Endodermal cell (in vitro differentiated cells): ENCODE results near the gene ONECUT3. TPM values are rescaled to one million over a fixed set of nuclear protein-coding genes. Genes with fewer than 3 reads are reported as not detected.

Source experiments
- DNase-seq: peaks from one replicate; pipeline ENCODE4 v3.0.0-alpha.2; 2017
- H3K27ac ChIP-seq: 2 replicates; pipeline ENCODE4 v1.5.1; 2013; ENCODE audit warnings: mild to moderate bottlenecking, low read depth, low read length, moderate library complexity
- H3K27me3 ChIP-seq: 2 replicates; pipeline ENCODE4 v1.6.1; 2013; ENCODE audit warnings: mild to moderate bottlenecking, low read length, moderate library complexity; ENCODE audit not compliant: insufficient read depth, control insufficient read depth, poor library complexity, severe bottlenecking
- H3K36me3 ChIP-seq: 2 replicates; pipeline ENCODE4 v1.7.0; 2013; ENCODE audit warnings: mild to moderate bottlenecking, low read length, moderate library complexity; ENCODE audit not compliant: control insufficient read depth, insufficient read depth
- H3K4me1 ChIP-seq: one replicate; pipeline ENCODE4 v1.7.0; 2013; ENCODE audit warnings: low read length; ENCODE audit not compliant: control insufficient read depth, insufficient read depth
- H3K4me3 ChIP-seq: 2 replicates; pipeline ENCODE4 v1.5.1; 2013; ENCODE audit warnings: mild to moderate bottlenecking, low read length, moderate library complexity
- H3K9ac ChIP-seq: 2 replicates; pipeline ENCODE4 v1.6.1; 2013; ENCODE audit warnings: mild to moderate bottlenecking, low read length, moderate library complexity; ENCODE audit not compliant: poor library complexity, severe bottlenecking; ENCODE audit errors: extremely low read depth
- H3K9me3 ChIP-seq: 2 replicates; pipeline ENCODE4 v1.6.1; 2013; ENCODE audit warnings: mild to moderate bottlenecking, low read length, moderate library complexity; ENCODE audit not compliant: control insufficient read depth
- H3K27ac Mint-ChIP-seq: 2 replicates; pipeline ENCODE4 v1.8.0; 2020; ENCODE audit warnings: mixed read lengths
- H3K27me3 Mint-ChIP-seq: 2 replicates; pipeline ENCODE4 v1.8.0; 2021; ENCODE audit warnings: mild to moderate bottlenecking, mixed read lengths; ENCODE audit not compliant: insufficient read depth
- H3K36me3 Mint-ChIP-seq: 2 replicates; pipeline ENCODE4 v1.8.0; 2020; ENCODE audit warnings: low read depth, mixed read lengths
- H3K4me1 Mint-ChIP-seq: 2 replicates; pipeline ENCODE4 v1.8.0; 2020; ENCODE audit warnings: mixed read lengths
- H3K4me3 Mint-ChIP-seq: 2 replicates; pipeline ENCODE4 v1.8.0; 2020; ENCODE audit warnings: mild to moderate bottlenecking, moderate library complexity, mixed read lengths
- H3K9me3 Mint-ChIP-seq: 2 replicates; pipeline ENCODE4 v1.8.0; 2020; ENCODE audit warnings: mild to moderate bottlenecking, mixed read lengths
- CTCF ChIP-seq: fragments of 200-600 bp; sonication (generic); conservative IDR thresholded peaks from 2 replicates; pipeline ENCODE4 v1.5.0; 2021; ENCODE audit warnings: antibody characterized with exemption, mild to moderate bottlenecking
- WGBS, 2 experiments: methylation state at CpG; one replicate each; pipeline versions ENCODE4 v1.1.5 to v1.1.7; 2013; ENCODE audit warnings: missing lambda C conversion rate in 2 of 2, mixed read lengths in 1 of 2; ENCODE audit not compliant: insufficient coverage in 1 of 2, insufficient read length in 1 of 2; 5-methylcytosine and 5-hydroxymethylcytosine counted together
- total RNA-seq, 2 donors: library from RNA; stranded (reverse); fragmentation: NEBNext Ultra II Directional in 1 of 2; extraction: Animal tissue kit (Norgen Biotek cat#: 25700) in 1 of 2; gene quantifications; 2 replicates in 1 of 2; 3 replicates in 1 of 2; pipeline ENCODE4 v1.2.1, GENCODE V29; 2021

ONECUT3 gene
- total RNA-seq, 2 donors from 2014 or later, result 0.04 TPM; not detected in 1

GRCh38 chr19:1707240-1707639, 46.1 kb upstream of the ONECUT3 start:
- no peaks in the 10 kb centered on the region for H3K4me1 Mint-ChIP-seq
- H3K27ac Mint-ChIP-seq, result no peak overlapping the region
- H3K4me3 Mint-ChIP-seq, result no peak overlapping the region
- no peak for TF ChIP-seq CTCF
- Histone ChIP-seq H3K27ac (no peak overlapping the region), H3K4me3 (no peak overlapping the region), H3K9me3 (no peaks in the 10 kb centered on the region), H3K27me3 (peaks cover 13% of the 10 kb centered on the region), H3K4me1 (no peaks in the 10 kb centered on the region), H3K9ac (no peak overlapping the region), H3K36me3 (no peaks in the 10 kb centered on the region)
- no peaks in the 10 kb centered on the region for H3K9me3 Mint-ChIP-seq
- peaks cover 47% of the 10 kb centered on the region for H3K27me3 Mint-ChIP-seq
- DNase-seq, result no peak
- H3K36me3 Mint-ChIP-seq, result no peaks in the 10 kb centered on the region
- WGBS, 2 experiments, result 83 to 86% methylated on average over 5 to 6 of the region's 6 CpGs

- WGBS, 2 experiments, result 60 to 85% methylated on average over 1 to 2 of the region's 2 CpGs
- Mint-ChIP-seq H3K4me1 (no peaks in the 10 kb centered on the region), H3K27ac (no peak overlapping the region), H3K36me3 (no peaks in the 10 kb centered on the region), H3K4me3 (no peak overlapping the region), H3K27me3 (peaks cover 61% of the 10 kb centered on the region), H3K9me3 (no peaks in the 10 kb centered on the region)
- H3K9ac ChIP-seq, result no peak overlapping the region
- H3K27me3 ChIP-seq, result peaks cover 31% of the 10 kb centered on the region
- H3K36me3 ChIP-seq, result no peaks in the 10 kb centered on the region
- H3K4me1 ChIP-seq, result no peaks in the 10 kb centered on the region
- TF ChIP-seq CTCF, result no peak
- H3K27ac ChIP-seq, result no peak overlapping the region
- H3K9me3 ChIP-seq, result no peaks in the 10 kb centered on the region
- H3K4me3 ChIP-seq, result no peak overlapping the region
- DNase-seq, result no peak
Observed at GRCh38 chr19:1713170-1713569, 40.1 kb upstream of the ONECUT3 start.

- peaks cover 63% of the 10 kb centered on the region for H3K27me3 Mint-ChIP-seq
- no peak for TF ChIP-seq CTCF
- DNase-seq, result no peak
- no peaks in the 10 kb centered on the region for H3K9me3 Mint-ChIP-seq
- H3K36me3 Mint-ChIP-seq, result no peaks in the 10 kb centered on the region
- no peaks in the 10 kb centered on the region for H3K4me1 ChIP-seq
- peaks cover 43% of the 10 kb centered on the region for H3K27me3 ChIP-seq
- no peak overlapping the region for H3K27ac Mint-ChIP-seq
- no peaks in the 10 kb centered on the region for H3K9me3 ChIP-seq
- H3K9ac ChIP-seq, result no peak overlapping the region
- no peak overlapping the region for H3K4me3 Mint-ChIP-seq
- no peaks in the 10 kb centered on the region for H3K4me1 Mint-ChIP-seq
- no peaks in the 10 kb centered on the region for H3K36me3 ChIP-seq
- H3K27ac ChIP-seq, result no peak overlapping the region
- no peak overlapping the region for H3K4me3 ChIP-seq
- WGBS, 2 experiments, result 59 to 62% methylated on average over 5 to 11 of the region's 13 CpGs
Observed at GRCh38 chr19:1715540-1715939, 37.8 kb upstream of the ONECUT3 start.
